Right lobe of liver (tissue), 4 donors: Measurements from ENCODE around the gene KREMEN2.

Experiments used
- POLR2A ChIP-seq: fragments of 450-650 bp; IDR thresholded peaks from one replicate; pipeline ENCODE4 v1.6.1; 2017; ENCODE audit warnings: antibody characterized with exemption, mild to moderate bottlenecking
- TF ChIP-seq, protein P1 (sequence below), 4 donors: fragments of 200-600 bp in 3 of 4; fragments of 450-650 bp in 1 of 4; IDR thresholded peaks; one replicate each; pipeline versions ENCODE4 v1.5.1 to v1.8.0; 2016 to 2022; ENCODE audit warnings: antibody characterized with exemption in 4 of 4, mild to moderate bottlenecking in 2 of 4
- donor health status: DM: no; HTN: no; CAD: no.
- donor health status: DM: no; HTN: no; CAD: no.
- donor health status: DM: no; HTN: yes; CAD: no.

DNA sequence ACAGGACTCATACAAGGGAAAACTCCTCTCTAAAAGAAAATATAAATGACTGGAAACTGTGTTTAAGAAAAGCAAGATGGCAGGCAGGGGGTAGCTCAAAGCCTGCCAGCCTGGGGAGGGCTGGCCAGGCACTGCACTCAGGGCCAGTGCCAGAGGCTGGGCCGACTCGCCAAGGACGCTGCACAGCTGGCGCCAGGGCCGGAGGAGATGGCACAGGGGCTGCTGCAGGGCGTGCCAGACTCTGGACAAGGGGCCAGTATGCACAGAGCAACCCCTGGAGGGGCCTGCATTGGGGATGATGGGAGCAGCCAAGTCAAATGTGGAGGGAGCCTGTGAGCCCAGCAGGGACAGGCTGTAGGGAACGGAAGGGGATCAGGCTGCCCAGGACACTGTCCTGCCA is 12.1 kb downstream of the KREMEN2 start:
- no peak for TF ChIP-seq POLR2A
- TF ChIP-seq, protein P1, sequence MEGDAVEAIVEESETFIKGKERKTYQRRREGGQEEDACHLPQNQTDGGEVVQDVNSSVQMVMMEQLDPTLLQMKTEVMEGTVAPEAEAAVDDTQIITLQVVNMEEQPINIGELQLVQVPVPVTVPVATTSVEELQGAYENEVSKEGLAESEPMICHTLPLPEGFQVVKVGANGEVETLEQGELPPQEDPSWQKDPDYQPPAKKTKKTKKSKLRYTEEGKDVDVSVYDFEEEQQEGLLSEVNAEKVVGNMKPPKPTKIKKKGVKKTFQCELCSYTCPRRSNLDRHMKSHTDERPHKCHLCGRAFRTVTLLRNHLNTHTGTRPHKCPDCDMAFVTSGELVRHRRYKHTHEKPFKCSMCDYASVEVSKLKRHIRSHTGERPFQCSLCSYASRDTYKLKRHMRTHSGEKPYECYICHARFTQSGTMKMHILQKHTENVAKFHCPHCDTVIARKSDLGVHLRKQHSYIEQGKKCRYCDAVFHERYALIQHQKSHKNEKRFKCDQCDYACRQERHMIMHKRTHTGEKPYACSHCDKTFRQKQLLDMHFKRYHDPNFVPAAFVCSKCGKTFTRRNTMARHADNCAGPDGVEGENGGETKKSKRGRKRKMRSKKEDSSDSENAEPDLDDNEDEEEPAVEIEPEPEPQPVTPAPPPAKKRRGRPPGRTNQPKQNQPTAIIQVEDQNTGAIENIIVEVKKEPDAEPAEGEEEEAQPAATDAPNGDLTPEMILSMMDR (IDR thresholded peaks at IDR 0.05): no peak
